Measurements from ENCODE around the gene MYO5A. TPM values are rescaled to one million over a fixed set of nuclear protein-coding genes. Genes with fewer than 3 reads are reported as not detected.
A peak's percentile ranks its signal among the peaks of the same experiment; 100 is the strongest.

MYO5A gene
- polyA plus RNA-seq, 3 donors, result 6.9 to 33.5 (median 16.6) TPM

DNA sequence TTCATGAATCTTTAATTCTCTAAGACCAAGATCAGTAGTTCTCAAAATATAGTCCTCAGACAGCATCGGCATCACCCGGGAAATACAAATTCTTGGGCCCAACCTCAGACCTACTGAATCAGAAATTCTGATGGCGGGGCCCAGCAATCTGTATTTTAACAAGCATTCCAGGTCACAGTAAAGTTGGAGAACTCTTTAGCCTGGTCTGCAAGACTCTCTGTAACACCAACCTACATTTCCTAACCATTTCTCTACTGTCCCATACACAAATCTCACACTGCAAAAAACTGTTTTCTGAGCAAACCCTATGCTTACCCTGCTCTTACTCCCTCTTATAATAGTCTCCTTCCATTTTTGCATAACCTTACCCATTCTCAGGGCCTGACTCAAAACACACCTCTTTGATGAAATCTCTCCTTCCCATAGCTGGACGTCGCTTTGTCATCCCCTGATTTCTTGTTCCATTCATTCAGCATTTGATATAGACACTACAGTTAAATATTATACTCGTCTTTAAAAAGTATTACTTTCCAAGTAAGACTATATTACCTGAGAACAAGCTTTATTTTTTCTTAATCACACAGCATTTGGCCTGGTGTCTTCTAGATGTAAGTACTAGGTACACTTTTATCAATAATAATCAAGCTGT is 149.8 kb downstream of the MYO5A start:
- no peak overlapping the region for H3K4me3 Mint-ChIP-seq
- H3K36me3 Mint-ChIP-seq, result peaks cover 83 to 98% of the 10 kb centered on the region in 2 donors
- H3K36me3 ChIP-seq (replicated peaks in 1 of 2; ENCODE audit: control insufficient read depth in 1 of 2, insufficient read depth in 2 of 2, low read length in 2 of 2), result peaks cover 93 to 98% of the 10 kb centered on the region in 2 donors

DNA sequence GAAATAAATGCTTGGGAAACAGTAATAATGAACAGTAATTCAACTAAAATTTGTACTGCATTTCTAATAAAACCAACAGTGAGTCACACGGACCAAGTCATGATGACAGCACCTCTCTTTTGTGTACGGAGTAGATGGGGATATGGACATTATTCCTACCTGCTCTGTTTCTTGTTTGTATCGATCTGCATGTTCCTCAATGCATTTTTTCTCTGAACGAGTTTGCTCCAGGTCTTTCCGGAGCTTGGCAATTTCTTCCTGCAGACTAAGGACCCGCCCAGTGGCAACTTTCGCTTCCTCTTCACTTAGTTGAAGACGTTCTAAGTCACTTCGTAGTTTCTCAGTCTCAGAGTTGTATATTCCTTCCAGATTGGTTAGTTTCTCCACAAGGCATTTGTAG is 158.7 kb downstream of the MYO5A start:
- H3K36me3 ChIP-seq (replicated peaks in 1 of 2; ENCODE audit: control insufficient read depth in 1 of 2, insufficient read depth in 2 of 2, low read length in 2 of 2), result peaks cover 78 to 92% of the 10 kb centered on the region in 2 donors
- peak overlapping the region; percentile 41 for H2AFZ ChIP-seq (ENCODE audit: insufficient read depth, low read depth, low read length, poor library complexity, severe bottlenecking)
- H3K4me2 ChIP-seq (replicated peaks; ENCODE audit: extremely low read depth, low read length, poor library complexity, severe bottlenecking), result peak overlapping the region; percentile 63
- Mint-ChIP-seq H3K4me3 (peak overlapping the region; percentile 47 to 61), H3K36me3 (peaks cover 84 to 88% of the 10 kb centered on the region in 2 donors), H3K27ac (peak overlapping the region in 6 of 7 donors; percentile 38 to 94 (median 59)), H3K4me1 (peaks cover 20% of the 10 kb centered on the region), H3K27me3 (ENCODE audit: low read depth in 3 of 3) (no peaks in the 10 kb centered on the region), H3K9me3 (peaks cover 0 to 3% (median 0%) of the 10 kb centered on the region in 7 donors)
- 0% methylated on average over 5 of the region's 9 CpGs for WGBS (ENCODE audit: insufficient coverage)
- no peak for TF ChIP-seq CTCF (IDR thresholded peaks at IDR 0.05)
- no peaks in the 10 kb centered on the region for H4K20me1 ChIP-seq (ENCODE audit: insufficient read depth, low read length)
- no peaks in the 10 kb centered on the region for H3K79me2 ChIP-seq (ENCODE audit: insufficient read depth, low read length)
- peak; percentile 34 to 56 (median 46) for DNase-seq
- H3K9me3 ChIP-seq (replicated peaks in 1 of 2; ENCODE audit: control insufficient read depth in 1 of 2, insufficient read depth in 1 of 2, low read length in 2 of 2), result no peaks in the 10 kb centered on the region
- peak overlapping the region in 1 of 3 experiments; percentile 53 for H3K4me3 ChIP-seq (replicated peaks in 1 of 3; ENCODE audit: low read depth in 2 of 3, low read length in 3 of 3)
- H3K27me3 ChIP-seq (ENCODE audit: control insufficient read depth in 2 of 2, insufficient read depth in 2 of 2, low read length in 2 of 2), result no peaks in the 10 kb centered on the region
- H3K9ac ChIP-seq (ENCODE audit: insufficient read depth, low read length, poor library complexity, severe bottlenecking), result no peak overlapping the region
- intact Hi-C loops (cut with micrococcal nuclease), result no loop called here
- H3K27ac ChIP-seq (ENCODE audit: low read depth in 1 of 2, low read length in 2 of 2), result peak overlapping the region; percentile 35 to 81
- H3K4me1 ChIP-seq (ENCODE audit: control insufficient read depth in 1 of 2, insufficient read depth in 2 of 2, low read length in 2 of 2), result peaks cover 18 to 21% of the 10 kb centered on the region in 2 donors

More for the DNA sequence above, 149.8 kb downstream of the MYO5A start:
- Histone ChIP-seq H3K9ac (ENCODE audit: insufficient read depth, low read length, poor library complexity, severe bottlenecking) (no peak overlapping the region), H3K27me3 (ENCODE audit: control insufficient read depth in 2 of 2, insufficient read depth in 2 of 2, low read length in 2 of 2) (no peaks in the 10 kb centered on the region), H3K27ac (ENCODE audit: low read depth in 1 of 2, low read length in 2 of 2) (no peak overlapping the region), H3K4me1 (ENCODE audit: control insufficient read depth in 1 of 2, insufficient read depth in 2 of 2, low read length in 2 of 2) (no peaks in the 10 kb centered on the region), H2AFZ (ENCODE audit: insufficient read depth, low read depth, low read length, poor library complexity, severe bottlenecking) (no peak overlapping the region), H3K4me3 (replicated peaks in 1 of 3; ENCODE audit: low read depth in 2 of 3, low read length in 3 of 3) (no peak overlapping the region), H4K20me1 (ENCODE audit: insufficient read depth, low read length) (no peaks in the 10 kb centered on the region), H3K9me3 (replicated peaks in 1 of 2; ENCODE audit: control insufficient read depth in 1 of 2, insufficient read depth in 1 of 2, low read length in 2 of 2) (no peaks in the 10 kb centered on the region), H3K79me2 (ENCODE audit: insufficient read depth, low read length) (no peaks in the 10 kb centered on the region), H3K4me2 (replicated peaks; ENCODE audit: extremely low read depth, low read length, poor library complexity, severe bottlenecking) (no peak overlapping the region)
- intact Hi-C loops (cut with micrococcal nuclease), result no loop called here
- Mint-ChIP-seq H3K27me3 (ENCODE audit: low read depth in 3 of 3) (no peaks in the 10 kb centered on the region), H3K27ac (no peak overlapping the region), H3K4me1 (no peaks in the 10 kb centered on the region), H3K9me3 (peaks cover 0 to 3% (median 0%) of the 10 kb centered on the region in 7 donors)
- no peak for DNase-seq
- no peak for TF ChIP-seq CTCF (IDR thresholded peaks at IDR 0.05)
- WGBS (ENCODE audit: insufficient coverage), result 100% methylated on average over 5 of the region's 6 CpGs
